GM18517 (cell line): Measurements from ENCODE around the gene CCT6A.
"Not testable (repeated sequence)": the region's sequence is repeated elsewhere in the genome, so short reads cannot be mapped to it uniquely, and the experiment has no call there.

ENCODE experiments used
- ATAC-seq: cut with Tn5 transposase; IDR thresholded peaks from one replicate; pipeline ENCODE4 v1.9.1; 2021; ENCODE audit warnings: mild to moderate bottlenecking, moderate library complexity; ENCODE audit not compliant: unreplicated experiment

CCT6A gene, protein sequence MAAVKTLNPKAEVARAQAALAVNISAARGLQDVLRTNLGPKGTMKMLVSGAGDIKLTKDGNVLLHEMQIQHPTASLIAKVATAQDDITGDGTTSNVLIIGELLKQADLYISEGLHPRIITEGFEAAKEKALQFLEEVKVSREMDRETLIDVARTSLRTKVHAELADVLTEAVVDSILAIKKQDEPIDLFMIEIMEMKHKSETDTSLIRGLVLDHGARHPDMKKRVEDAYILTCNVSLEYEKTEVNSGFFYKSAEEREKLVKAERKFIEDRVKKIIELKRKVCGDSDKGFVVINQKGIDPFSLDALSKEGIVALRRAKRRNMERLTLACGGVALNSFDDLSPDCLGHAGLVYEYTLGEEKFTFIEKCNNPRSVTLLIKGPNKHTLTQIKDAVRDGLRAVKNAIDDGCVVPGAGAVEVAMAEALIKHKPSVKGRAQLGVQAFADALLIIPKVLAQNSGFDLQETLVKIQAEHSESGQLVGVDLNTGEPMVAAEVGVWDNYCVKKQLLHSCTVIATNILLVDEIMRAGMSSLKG

DNA sequence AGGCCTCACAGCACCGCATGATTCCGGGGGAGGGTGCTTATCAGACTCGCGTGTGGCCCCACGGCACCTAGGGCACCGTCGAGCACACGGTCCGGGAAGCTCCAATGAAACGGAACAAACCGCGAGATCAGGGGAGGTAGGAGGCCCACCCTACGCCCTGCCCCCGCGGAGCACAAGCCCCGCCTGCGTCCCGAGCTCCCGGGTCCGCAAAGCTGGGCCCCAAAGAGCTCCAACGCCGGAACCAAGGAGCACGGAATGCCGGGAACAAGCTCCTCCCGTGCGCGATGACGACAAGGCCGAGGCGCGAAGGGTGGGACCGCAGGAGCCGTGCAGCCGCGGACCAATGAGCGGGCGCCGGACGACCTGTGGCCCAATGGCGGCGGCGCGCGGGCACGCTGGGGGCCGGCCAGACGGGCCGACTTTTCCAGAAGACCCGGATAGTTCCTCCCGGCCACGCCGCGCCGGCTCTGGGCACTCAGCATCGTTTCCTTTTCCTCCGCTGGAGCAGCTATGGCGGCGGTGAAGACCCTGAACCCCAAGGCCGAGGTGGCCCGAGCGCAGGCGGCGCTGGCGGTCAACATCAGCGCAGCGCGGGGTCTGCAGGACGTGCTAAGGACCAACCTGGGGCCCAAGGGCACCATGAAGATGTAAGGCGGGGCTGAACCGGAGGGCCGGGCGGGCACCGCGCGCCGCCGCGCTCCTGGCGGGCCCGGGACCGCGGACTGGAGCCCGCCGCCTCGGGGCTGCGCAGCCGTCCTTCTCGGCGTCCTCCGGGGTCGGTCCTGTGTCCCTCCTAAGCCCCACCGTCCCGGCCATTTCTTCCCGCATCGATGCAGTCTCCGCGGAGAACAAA is at the start of gene CCT6A, which contains the start of gene PSPH:
Gene CCT6A, plus strand, starts transcription at position 427 of the 853 bp plus-strand sequence. Its CDS starts 84 bp downstream, at position 511.
Gene PSPH, minus strand, starts transcription at position 106 of the 853 bp plus-strand sequence. CDS start 30,232 bp downstream, outside the sequence.
- ATAC-seq, result peak; percentile 92

DNA sequence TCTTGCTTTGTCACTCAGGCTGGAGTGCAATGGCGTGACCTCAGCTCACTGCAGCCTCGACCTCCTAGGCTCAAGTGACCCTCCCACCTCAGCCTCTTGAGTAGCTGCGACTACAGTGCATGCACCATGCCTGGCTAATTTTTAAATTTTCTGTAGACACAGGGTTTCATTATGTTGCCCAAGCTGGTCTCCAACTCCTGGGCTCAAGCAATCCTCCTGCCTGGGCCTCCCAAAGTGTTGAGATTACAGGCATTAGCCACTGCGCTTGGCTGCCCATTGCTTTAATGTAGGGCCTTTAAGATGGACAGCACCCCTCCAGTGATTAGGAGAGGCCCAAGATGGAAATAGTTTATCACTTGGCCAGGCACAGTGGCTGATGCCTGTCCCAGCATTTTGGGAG is 47.8 kb upstream of the CCT6A start:
- ATAC-seq, result no peak

DNA sequence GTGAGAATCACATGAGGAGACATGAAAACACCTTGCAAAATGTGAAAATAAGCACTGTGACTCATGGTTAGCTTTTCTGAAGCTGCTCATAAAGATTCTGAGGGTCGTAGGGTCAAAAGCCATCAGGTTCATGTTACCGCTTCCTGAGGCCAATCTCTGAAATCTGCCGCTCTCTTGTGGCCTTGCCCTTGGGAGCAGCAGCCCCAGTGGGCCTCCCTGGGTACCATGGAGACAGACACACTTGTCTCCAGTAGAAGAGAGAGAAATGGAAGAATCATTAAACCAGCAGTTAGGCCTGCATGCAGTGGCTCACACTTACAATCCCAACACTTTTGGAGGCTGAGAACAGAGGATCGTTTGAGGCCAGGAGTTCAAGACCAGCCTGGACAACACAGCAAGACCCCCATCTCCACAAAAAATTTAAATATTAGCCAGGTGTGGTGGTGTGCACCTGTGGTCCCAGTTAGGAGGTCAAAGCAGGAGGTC is 44.4 kb upstream of the CCT6A start:
- ATAC-seq, result no peak

DNA sequence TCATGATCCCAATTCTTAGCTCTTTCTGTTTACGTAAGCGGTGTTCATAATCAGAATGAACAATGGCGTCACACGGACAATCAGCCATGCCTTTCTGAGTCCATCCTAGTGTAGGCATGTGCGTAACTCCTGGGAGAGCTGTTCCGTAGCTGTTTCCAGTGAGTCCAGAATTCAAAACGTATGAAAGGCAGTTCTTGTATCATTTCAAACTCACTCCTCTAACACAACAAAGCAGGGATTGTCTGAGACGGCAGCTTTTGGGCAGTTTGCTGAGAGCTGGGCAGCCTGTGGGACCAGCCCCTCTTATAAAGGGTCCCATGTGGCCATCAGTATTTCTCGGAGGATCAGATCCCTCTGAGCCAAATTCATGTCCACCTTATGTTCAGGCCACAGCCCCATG is 43.7 kb upstream of the CCT6A start:
- no peak for ATAC-seq

DNA sequence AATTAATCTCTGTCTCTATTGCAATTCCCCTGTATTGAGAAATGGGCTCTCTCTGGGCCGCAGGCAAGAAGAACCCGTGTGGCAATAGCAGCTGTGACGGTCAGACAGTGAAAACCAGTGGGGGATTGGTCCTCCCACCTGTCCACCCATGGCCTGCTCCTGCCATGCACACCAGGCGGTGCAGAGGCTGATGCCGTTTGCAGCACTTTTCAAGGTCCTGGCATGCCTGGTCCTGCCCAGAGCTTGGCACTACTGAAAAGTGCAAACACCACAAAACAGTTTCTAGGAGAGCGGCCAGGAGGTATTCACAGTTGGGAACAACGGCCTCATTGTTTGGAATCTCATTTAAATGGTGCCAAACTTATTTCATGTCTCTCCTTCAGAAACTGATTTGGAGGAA is 41.9 kb upstream of the CCT6A start:
- no peak for ATAC-seq

DNA sequence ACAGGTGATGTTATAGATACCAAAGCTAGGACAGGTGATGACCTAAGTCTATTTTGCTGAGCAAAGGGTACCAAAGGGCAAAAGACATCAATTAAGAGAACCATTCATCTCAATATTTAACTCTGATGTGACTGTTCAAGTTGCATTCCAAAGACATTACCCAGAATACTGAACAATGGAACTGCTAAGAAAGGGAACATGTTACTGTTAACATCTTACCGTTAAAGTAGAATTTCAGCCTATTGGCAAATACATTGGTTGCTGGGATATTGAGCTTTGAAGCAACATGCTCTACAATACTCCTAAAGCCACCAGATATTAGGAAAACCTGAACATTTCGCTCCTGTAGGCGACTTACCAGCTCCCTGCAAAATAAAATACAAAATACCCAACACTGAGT is 34.5 kb upstream of the CCT6A start:
- not testable (repeated sequence) for ATAC-seq

DNA sequence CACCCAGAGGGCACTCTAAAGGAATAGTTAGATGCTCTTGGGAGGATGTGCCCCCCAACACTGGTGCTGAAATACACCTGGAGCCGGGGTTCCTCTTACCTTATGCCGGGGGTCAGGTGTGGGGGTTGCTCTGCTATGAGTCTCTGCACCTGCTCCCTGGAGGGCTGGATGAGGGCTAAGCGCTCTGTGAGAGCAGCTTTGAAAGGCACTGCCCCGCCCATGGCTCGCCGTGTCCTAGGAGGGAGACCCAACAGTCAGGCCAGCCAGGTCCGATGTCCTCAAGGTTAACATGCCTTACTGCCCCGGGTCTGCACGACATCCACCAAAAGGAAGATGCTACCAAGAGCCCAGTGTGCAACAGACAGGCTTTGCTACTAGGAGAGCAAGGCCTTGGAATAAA is 32.1 kb upstream of the CCT6A start:
- ATAC-seq, result no peak

DNA sequence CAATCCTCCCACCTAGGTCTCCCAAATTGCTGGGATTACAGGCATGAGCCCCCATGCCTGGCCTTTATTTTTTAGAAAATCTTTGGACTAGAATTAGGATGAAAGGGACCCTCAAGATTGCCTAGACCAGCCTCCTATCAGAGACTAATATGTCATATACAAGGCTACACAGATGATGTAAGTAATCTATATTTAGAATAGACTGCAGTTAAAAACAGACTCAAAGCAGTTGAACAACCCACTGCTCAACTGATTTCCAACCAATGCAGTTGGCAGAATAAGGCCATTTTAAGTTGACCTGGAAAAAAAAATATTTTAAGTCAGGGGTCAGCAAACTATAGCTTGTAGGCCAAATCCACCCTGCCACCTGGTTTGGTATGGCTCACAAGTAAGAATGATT is 28.1 kb upstream of the CCT6A start:
- ATAC-seq, result no peak

DNA sequence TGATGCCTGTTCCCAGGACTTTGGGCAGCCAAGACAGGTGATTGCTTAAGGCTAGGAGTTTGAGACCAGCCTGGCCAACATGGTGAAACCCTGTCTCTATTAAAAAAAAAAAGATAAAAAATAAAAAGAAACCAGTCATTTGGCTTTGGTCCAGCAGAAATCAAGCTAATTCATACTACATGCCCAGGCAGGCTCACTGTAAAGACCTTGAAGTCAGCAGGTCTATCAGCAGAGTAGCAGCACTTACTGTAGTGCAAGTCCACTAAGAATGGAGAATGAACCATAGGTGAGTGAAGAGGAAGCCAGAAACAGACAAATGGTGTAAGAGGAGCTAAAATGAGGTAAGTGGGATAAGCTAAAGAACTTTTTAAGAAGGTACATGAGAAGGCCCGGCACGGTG is 25.0 kb upstream of the CCT6A start:
- ATAC-seq, result no peak

DNA sequence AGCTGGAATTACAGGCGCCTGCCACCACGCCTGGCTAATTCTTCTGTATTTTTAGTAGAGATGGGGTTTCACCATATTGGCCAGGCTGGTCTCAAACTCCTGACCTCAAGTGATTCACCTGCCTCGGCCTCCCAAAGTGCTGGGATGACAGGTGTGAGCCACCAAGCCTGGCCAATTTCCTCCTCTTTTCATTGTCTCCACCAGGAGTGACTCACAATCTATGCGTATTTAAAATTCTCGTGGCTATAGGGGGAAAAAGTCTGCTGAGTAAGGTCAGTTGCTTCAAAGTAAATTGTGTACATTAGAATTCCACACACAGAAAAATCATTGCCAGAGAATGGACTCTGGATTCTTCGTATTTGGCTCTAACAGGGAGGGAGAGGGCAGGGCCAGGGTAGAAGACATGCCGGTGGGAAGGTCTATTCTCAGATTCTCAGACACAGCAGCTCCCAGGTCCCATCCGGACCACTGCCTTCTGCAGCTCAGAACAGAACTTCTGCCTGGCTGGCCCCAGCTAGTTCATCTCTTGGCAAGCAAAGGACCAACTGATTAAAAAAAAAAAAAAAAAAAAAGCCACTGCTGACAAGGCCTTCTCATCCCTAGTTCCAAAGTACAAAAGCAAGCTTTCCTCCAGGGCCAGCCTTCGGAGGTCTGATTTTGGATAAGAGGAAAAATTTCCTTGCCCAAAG is 22.5 kb upstream of the CCT6A start:
- ATAC-seq, result no peak

DNA sequence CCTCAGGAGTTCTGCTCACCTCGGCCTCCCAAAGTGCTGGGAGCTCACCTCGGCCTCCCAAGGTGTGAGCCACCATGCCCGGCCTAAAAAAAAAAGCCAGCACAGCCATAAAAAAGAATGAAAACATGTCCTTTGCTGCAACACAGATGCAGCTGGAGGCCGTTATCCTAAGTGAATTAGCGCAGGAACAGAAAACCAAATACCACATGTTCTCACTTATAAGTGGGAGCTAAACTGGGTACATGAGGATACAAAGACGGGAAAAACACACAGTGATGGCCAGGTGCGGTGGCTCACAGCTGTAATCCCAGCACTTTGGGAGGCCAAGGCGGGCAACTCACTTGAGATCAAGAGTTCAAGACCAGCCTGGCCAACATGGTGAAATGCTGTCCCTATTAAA is 21.2 kb upstream of the CCT6A start:
- ATAC-seq, result no peak

DNA sequence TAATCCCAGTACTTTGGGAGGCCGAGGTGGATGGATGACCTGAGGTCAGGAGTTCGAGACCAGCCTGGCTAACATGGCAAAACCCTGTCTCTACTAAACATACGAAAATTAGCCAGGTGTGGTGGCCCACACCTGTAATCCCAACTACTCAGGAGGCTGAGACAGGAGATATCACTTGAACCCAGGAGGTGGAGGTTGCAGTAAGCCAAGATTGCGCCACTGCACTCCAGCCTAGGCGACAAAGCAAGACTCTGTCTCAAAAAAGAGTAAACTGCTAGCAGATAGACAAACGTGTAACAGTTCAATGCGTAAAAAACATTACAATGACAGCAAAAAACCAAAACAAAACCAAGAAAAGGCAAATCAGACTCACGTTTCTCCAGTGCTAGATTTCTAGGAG is 20.0 kb upstream of the CCT6A start:
- ATAC-seq, result not testable (repeated sequence)

DNA sequence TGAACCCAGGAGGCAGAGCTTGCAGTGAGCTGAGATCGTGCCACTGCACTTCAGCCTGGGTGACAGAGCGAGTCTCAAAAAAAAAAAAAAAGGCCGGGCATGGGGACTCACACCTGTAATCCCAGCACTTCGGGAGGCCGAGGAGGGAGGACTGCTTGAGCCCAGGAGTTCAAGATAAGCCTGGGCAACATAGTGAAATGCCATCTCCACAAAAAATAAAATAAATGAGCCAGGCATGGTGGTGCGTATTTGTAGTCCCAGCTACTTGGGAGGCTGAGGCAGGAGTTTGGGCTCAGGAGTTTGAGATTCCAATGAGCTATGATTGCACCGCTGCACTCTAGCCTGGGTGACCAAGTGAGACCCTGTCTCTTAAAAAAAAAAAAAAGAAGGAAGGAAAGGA is 19.0 kb upstream of the CCT6A start:
- ATAC-seq, result not testable (repeated sequence)

DNA sequence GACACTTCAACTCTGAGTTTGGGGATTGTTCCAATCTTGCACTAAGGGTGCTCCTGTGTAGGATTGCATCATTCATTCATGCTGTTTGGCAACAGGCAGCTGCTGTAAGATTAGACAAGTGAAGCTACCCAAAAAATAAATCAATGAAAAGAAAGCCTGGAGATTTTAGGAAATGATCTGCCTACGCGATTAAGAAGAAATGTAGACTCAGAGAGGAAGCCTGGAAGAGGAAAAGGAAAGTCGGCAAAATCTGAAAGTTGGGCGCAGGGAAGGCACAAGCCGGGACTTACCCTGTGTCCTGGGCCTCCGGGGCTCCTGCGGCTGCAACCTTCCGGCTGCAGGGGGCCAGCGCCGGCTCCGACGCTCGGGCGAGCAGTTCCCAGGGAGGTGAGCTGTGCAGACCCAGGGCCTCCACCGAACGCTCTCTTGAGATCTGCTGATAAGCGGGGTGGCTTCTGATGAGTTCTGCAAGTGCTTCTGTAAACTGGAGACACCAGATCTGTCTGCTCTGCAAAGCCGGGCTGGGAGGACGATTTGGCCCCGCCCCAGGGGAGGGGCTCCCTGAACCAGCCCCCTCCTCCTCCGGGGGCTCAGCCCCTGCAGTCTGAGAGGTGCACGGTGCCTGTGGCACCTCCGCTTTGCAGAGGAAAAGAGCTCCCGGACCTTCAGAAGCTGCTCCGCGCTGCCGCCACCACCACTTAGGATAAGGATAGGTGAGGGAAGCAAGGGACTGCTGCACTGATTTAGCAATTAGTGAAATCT is 17.7 kb upstream of the CCT6A start:
- ATAC-seq, result peak; percentile 93

DNA sequence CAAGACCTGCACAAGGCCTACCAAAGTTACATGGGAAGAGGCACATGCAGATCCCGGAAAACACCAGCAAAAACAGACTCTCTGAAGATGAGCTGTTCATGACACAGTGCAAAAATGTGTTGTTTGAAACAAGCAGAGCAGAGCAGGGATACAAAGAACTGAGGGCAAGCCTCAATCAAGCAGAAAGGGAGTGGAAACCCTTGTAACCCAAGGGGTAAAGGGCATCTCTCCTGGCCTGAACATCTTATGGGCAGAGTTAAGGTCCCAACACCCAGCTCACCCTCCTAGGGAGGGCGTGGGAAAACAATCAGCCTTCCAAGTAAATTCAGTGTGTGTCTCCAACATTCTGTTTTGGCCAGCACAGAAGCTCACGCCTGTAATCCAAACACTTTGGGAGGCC is 10.8 kb upstream of the CCT6A start:
- no peak for ATAC-seq

DNA sequence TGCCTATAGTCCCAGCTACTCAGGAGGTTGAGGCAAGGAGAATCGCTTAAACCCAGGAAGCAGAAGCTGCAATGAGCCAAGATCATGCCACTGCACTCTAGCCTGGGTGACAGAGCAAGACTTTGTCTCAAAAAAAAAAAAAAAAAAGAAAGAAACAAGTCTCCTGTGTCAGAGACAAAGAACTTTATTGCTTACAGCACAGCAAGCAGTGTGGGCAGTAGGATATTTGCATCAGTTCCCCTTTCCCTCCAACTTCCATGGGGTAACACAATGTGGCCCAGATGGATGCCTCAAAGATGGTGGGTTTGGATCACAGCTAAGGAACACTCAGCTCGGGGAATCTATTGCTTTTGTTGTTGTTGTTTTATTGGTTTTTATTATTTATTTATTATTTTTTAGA is 5.8 kb upstream of the CCT6A start:
- not testable (repeated sequence) for ATAC-seq

DNA sequence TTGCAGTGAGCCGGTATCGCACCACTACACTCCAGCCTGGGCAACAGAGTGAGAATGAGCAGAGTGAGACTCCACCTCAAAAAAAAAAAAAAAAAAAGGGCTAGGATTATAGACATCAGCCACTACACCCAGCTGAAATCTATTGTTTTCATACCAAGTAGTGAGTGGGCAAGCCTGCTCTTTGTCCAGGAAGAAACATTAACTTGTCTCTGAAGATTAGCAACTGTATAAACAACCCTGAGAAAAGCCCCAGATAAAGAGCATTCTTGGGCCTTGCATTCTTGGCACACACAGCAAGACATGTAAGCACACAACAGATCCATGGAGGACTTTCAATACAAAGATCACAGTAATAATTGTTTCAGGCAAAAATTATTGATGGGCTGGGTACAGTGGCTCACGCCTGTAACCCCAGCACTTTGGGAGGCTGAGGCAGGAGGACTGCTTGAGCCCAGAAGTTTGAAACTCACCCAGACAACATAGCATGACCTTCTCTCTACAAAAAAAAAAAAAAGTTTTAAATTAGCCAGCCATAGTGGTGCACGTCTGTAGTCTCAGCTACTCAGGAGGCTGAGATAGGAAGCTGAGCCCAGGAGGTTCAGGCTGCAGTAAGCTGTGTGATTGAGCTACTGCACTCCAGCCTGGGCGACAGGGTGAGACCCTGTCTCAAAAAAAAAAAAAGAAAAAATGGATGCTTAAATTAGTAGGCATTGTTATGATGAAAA is 4.7 kb upstream of the CCT6A start:
- ATAC-seq, result no peak

DNA sequence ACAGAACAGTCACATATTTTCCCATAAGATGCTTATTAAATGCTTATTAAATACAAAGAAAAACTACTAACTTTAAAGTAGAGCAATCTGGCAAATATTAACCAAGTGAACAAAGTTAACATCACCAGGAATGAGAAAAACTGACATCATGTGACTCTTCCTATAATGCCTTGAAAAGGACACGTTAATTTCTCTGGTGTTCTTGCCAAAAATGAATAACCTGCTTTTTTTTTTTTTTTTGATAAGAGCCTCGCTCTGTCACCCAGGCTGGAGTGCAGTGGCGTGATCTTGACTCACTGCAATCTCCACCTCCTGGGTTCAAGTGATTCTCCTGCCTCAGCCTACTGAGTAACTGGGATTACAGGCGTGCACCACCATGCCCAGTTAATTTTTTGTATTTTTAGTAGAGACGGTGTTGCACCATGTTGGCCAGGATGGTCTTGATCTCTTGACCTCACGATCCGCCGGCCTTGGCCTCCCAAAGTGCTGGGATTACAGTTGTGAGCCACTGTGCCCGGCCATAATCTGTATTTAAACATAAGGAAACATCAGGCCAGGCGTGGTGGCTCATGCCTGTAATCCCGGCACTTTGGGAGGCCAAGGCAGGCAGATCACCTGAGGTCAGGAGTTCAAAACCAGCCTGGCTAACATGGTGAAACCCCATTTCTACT is 4.0 kb upstream of the CCT6A start:
- ATAC-seq, result not testable (repeated sequence)

DNA sequence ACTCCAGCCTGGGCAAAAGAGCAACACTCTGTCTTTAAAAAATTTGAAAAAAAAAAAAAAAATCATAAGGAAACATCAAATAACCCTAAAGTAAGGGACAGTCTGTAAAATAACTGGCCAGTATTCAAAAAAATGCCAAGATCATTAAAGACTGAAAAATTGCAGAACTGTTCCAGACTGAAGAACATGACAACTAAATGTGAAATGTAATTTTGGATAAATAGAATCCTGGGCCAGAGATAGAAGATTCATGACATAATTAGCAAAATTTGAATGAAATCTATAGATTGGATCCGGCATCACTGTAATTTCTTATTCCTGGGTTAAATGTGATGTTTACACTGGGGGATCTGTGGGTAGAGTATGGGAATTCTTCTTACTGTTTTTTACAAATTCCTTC is 3.3 kb upstream of the CCT6A start:
- ATAC-seq, result no peak
